Ramos (cell line): ENCODE data around the gene ENOX2.
"Not testable (repeated sequence)": the region's sequence is repeated elsewhere in the genome, so short reads cannot be mapped to it uniquely, and the experiment has no call there.

ENCODE experiments used
- in situ Hi-C: fragments of 300-500 bp; cut with MboI; formaldehyde crosslinking; loops from one replicate; pipeline ENCODE4 v1.14.3; 2022; ENCODE audit warnings: low sequenced_read_pairs; ENCODE audit not compliant: unreplicated experiment

The ENOX2 gene

GRCh38 chrX:130830599-130831346 is 72.2 kb downstream of the ENOX2 start:
- in situ Hi-C loops = no loop called here

GRCh38 chrX:130829526-130830515 is 73.2 kb downstream of the ENOX2 start:
- in situ Hi-C loops = no loop called here

GRCh38 chrX:130828641-130829040 is 74.4 kb downstream of the ENOX2 start:
- in situ Hi-C loops = no loop called here

GRCh38 chrX:130827648-130828047 is 75.4 kb downstream of the ENOX2 start:
- in situ Hi-C loops = no loop called here

- in situ Hi-C loops = no loop called here
Observed at GRCh38 chrX:130826249-130826648, 76.8 kb downstream of the ENOX2 start.

- in situ Hi-C loops = no loop called here
Observed at GRCh38 chrX:130825525-130825924, 77.5 kb downstream of the ENOX2 start.

GRCh38 chrX:130819367-130819766 is 83.6 kb downstream of the ENOX2 start:
- in situ Hi-C loops = not testable (repeated sequence)

GRCh38 chrX:130813932-130814331 is 89.1 kb downstream of the ENOX2 start:
- in situ Hi-C loops = not testable (repeated sequence)

GRCh38 chrX:130810561-130810960 is 92.4 kb downstream of the ENOX2 start:
- in situ Hi-C loops = no loop called here

- in situ Hi-C loops = no loop called here
Observed at GRCh38 chrX:130805903-130806302, 97.1 kb downstream of the ENOX2 start.

GRCh38 chrX:130803537-130803936 is 99.5 kb downstream of the ENOX2 start:
- in situ Hi-C loops = no loop called here

- in situ Hi-C loops = no loop called here
Observed at GRCh38 chrX:130801901-130802300, 101.1 kb downstream of the ENOX2 start.

GRCh38 chrX:130799393-130799792 is 103.6 kb downstream of the ENOX2 start:
- in situ Hi-C loops = no loop called here

GRCh38 chrX:130793975-130794374 is 109.0 kb downstream of the ENOX2 start:
- in situ Hi-C loops = no loop called here

- in situ Hi-C loops = not testable (repeated sequence)
Observed at GRCh38 chrX:130791870-130792269, 111.1 kb downstream of the ENOX2 start.

- in situ Hi-C loops = no loop called here
Observed at GRCh38 chrX:130789793-130790192, 113.2 kb downstream of the ENOX2 start.

- in situ Hi-C loops = no loop called here
Observed at GRCh38 chrX:130788786-130789581, 114.0 kb downstream of the ENOX2 start.

- in situ Hi-C loops = no loop called here
Observed at GRCh38 chrX:130786030-130786429, 117.0 kb downstream of the ENOX2 start.

- in situ Hi-C loops = no loop called here
Observed at GRCh38 chrX:130778773-130779172, 124.2 kb downstream of the ENOX2 start.

- in situ Hi-C loops = no loop called here
Observed at GRCh38 chrX:130775849-130776248, 127.2 kb downstream of the ENOX2 start.
